Endothelial cell of umbilical vein (primary cell): Measurements from ENCODE around the gene MAPRE2. TPM values are rescaled to one million over a fixed set of nuclear protein-coding genes. Genes with fewer than 3 reads are reported as not detected.
"Not testable (repeated sequence)": the region's sequence is repeated elsewhere in the genome, so short reads cannot be mapped to it uniquely, and the experiment has no call there.

Experiments used
- BruUV-seq: library from RNA; stranded (reverse); fragments of 400-500 nt; replicated peaks from 2 replicates; lab custom pipeline; 2021; lab: Mats Ljungman, UMichigan
- CTCF ChIA-PET: fragments of 300-600, 350-600 bp; sonication (Branson Sonifier 250); formaldehyde crosslinking; loops from one replicate; lab custom pipeline; 2021; ENCODE audit warnings: antibody characterized with exemption, inconsistent platforms; lab: Charles Lee
- POLR2A ChIA-PET: fragments of 300-600, 350-600 bp; sonication (Branson Sonifier 250); formaldehyde crosslinking; loops from one replicate; lab custom pipeline; 2021; ENCODE audit warnings: antibody characterized with exemption, inconsistent platforms; lab: Charles Lee
- DNase-seq: peaks from one replicate; pipeline ENCODE4 v3.0.0-alpha.2; 2011; ENCODE audit warnings: low read depth, low spot score
- FAIRE-seq: peaks from 2 replicates; lab custom pipeline; 2011; peaks lifted over from hg19 to GRCh38; lab: Jason Lieb, UNC
- H2AFZ ChIP-seq: 2 replicates; pipeline ENCODE4 v1.6.0; 2012; ENCODE audit warnings: low read depth, low read length, control low read depth, inconsistent platforms
- H3K27ac ChIP-seq: 2 replicates; pipeline ENCODE4 v1.5.1; 2011; ENCODE audit warnings: low read depth, mild to moderate bottlenecking, control low read depth, low read length, moderate library complexity; ENCODE audit not compliant: insufficient read depth
- H3K27me3 ChIP-seq, 2 experiments: 2 replicates each; pipeline versions ENCODE4 v1.6.0 to v1.6.1; 2011; ENCODE audit warnings: low read length in 2 of 2, mixed read lengths in 1 of 2; ENCODE audit not compliant: control insufficient read depth in 2 of 2, insufficient read depth in 2 of 2
- H3K36me3 ChIP-seq, 2 experiments: 2 replicates in 1 of 2; 3 replicates in 1 of 2; pipeline ENCODE4 v1.5.1; 2011; ENCODE audit warnings: low read length in 2 of 2, mild to moderate bottlenecking in 1 of 2, moderate library complexity in 1 of 2; ENCODE audit not compliant: control insufficient read depth in 2 of 2, insufficient read depth in 2 of 2; ENCODE audit errors: extremely low read depth in 1 of 2
- H3K4me1 ChIP-seq: 3 replicates; pipeline ENCODE4 v1.5.1; 2011; ENCODE audit warnings: mild to moderate bottlenecking, low read length; ENCODE audit not compliant: control insufficient read depth, insufficient read depth; ENCODE audit errors: extremely low read depth
- H3K4me2 ChIP-seq: 2 replicates; pipeline ENCODE4 v1.6.1; 2011; ENCODE audit warnings: low read length, control low read depth, mixed read lengths; ENCODE audit not compliant: insufficient read depth
- H3K4me3 ChIP-seq, 3 experiments: fragments of 200-600 bp in 1 of 3; sonication (generic), shearing (Covaris generic) in 1 of 3; replicated peaks in 1 of 3; 2 replicates each; pipeline ENCODE4 v1.5.1; 2011 to 2016; ENCODE audit warnings: control low read depth in 3 of 3, low read length in 3 of 3, mild to moderate bottlenecking in 2 of 3, inconsistent platforms in 1 of 3, low read depth in 1 of 3, moderate library complexity in 1 of 3; ENCODE audit not compliant: insufficient read depth in 1 of 3
- H3K79me2 ChIP-seq: 2 replicates; pipeline ENCODE4 v1.6.0; 2012; ENCODE audit warnings: low read length, inconsistent platforms; ENCODE audit not compliant: control insufficient read depth, insufficient read depth
- H3K9ac ChIP-seq: replicated peaks from 2 replicates; pipeline ENCODE3; 2011; ENCODE audit warnings: low read length, control low read depth; ENCODE audit not compliant: insufficient read depth; ENCODE audit errors: extremely low read depth
- H3K9me1 ChIP-seq: replicated peaks from 3 replicates; pipeline ENCODE4 v1.6.0; 2011; ENCODE audit warnings: mild to moderate bottlenecking, low read length; ENCODE audit not compliant: control insufficient read depth, insufficient read depth; ENCODE audit errors: extremely low read depth
- H3K9me3 ChIP-seq: replicated peaks from 2 replicates; pipeline ENCODE4 v1.5.1; 2012; ENCODE audit warnings: low read length, inconsistent platforms; ENCODE audit not compliant: control insufficient read depth, insufficient read depth
- H4K20me1 ChIP-seq: replicated peaks from 2 replicates; pipeline ENCODE3; 2011; ENCODE audit warnings: mild to moderate bottlenecking, low read length; ENCODE audit not compliant: control insufficient read depth, insufficient read depth; ENCODE audit errors: extremely low read depth
- EZH2 ChIP-seq: IDR thresholded peaks from 2 replicates; pipeline ENCODE4 v1.6.1; 2012; ENCODE audit warnings: borderline replicate concordance, low read depth, mild to moderate bottlenecking, moderate library complexity, low read length, inconsistent platforms; ENCODE audit not compliant: severe bottlenecking
- FOS ChIP-seq: IDR thresholded peaks from 2 replicates; pipeline ENCODE4 v1.6.1; 2011; ENCODE audit warnings: mild to moderate bottlenecking, low read length, moderate library complexity, borderline replicate concordance; ENCODE audit not compliant: insufficient read depth
- JUN ChIP-seq: IDR thresholded peaks from 2 replicates; pipeline ENCODE4 v1.6.1; 2011; ENCODE audit warnings: borderline replicate concordance, low read depth; ENCODE audit not compliant: insufficient read length, insufficient read depth
- dilution Hi-C: fragments of 300-500 bp; cut with MboI; formaldehyde crosslinking; loops from one replicate; pipeline ENCODE4 v1.15.0; 2019; ENCODE audit warnings: low sequenced_read_pairs; ENCODE audit not compliant: extremely low pct_ligation_motif_present
- intact Hi-C: fragments of 100-400 bp; cut with micrococcal nuclease; formaldehyde crosslinking; loops from one replicate; pipeline ENCODE4 v1.10.0; 2022
- polyA plus RNA-seq, 4 experiments: library from polyadenylated mRNA; depleted of rRNA in 3 of 4; stranded (reverse) in 3 of 4; unstranded in 1 of 4; fragments of >200 nt; gene quantifications; 2 replicates each; pipeline versions ENCODE4 v1.2.1 to v1.2.3, GENCODE V29; 2011 to 2012; ENCODE audit warnings: missing spikeins in 1 of 4
- total RNA-seq: library from RNA; stranded (reverse); gene quantifications from 2 replicates; pipeline ENCODE4 v1.2.3, GENCODE V29; 2021

The MAPRE2 gene
- total and polyA plus RNA-seq, 2 donors (not counting 3 experiments of a cell fraction or from before 2014, with no cell fraction given) = 117 to 148 TPM

DNA sequence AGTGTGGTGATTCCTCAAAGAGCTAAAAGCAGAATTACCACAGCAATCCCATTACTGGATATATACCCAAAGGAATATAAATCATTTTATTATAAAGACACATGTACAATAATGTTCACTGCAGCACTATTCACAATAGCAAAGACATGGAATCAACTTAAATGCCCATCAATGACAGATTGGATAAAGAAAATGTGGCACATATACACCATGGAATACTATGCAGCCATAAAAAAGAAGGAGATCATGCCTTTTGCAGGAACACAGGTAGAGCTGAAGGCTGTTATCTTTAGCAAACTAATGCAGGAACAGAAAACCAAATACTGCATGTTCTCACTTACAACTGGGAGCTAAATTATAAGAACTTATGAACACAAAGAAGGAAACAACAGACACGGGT is 129.1 kb downstream of the MAPRE2 start:
- H4K20me1 ChIP-seq, dilution Hi-C loops, H3K27me3 ChIP-seq, H3K4me3 ChIP-seq, H3K9ac ChIP-seq, H3K36me3 ChIP-seq, H3K4me2 ChIP-seq, DNase-seq, POLR2A ChIA-PET, H3K27ac ChIP-seq, H3K4me1 ChIP-seq, BruUV-seq, H2AFZ ChIP-seq, H3K9me1 ChIP-seq, H3K79me2 ChIP-seq, FAIRE-seq, H3K9me3 ChIP-seq, intact Hi-C loops: not testable (repeated sequence)
- CTCF ChIA-PET = interaction anchor here (1.0 to 2.2 kb wide), 3 partner anchors 11 to 304 kb away, joined by 3 to 5 read pairs (median 3); no protein-coding TSS in a partner anchor

DNA sequence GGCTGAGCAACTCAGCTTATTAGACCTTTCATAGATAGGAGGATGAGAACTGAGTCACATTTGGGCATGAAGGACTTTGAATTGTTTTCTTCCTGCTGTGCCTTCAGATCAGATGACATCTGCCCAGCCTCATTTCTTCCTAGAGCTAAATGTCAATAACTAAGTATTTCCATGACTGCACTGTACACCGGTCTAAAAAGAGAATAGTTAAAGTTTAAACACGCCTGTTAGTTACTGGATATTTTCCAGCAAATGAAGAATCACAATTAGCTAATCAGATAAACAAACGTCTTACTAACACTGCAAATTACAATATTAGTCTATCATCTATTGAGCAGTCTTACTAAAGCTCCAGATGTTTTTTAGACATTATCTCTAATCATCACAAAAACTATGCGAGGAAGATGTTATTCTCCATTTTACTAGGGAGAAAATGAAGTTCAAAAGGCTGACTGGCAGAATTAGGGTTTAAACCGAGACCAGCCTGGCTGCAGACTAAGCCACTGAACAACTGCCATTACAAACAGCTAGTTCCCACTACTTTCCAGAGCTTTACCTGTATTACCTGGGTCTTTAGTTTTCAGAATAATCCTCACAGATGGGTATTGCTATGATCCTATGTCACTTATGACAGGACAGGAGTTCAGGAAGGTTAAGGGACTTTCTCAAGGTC is 130.2 kb downstream of the MAPRE2 start:
- no peak overlapping the region for H3K4me2 ChIP-seq
- no peaks in the 10 kb centered on the region for H3K4me1 ChIP-seq
- no peak overlapping the region for H2AFZ ChIP-seq
- TF ChIP-seq EZH2 = no peak
- no peak for TF ChIP-seq FOS
- no peak for TF ChIP-seq JUN
- H4K20me1 ChIP-seq = no peaks in the 10 kb centered on the region
- no peak overlapping the region for H3K27ac ChIP-seq
- H3K9ac ChIP-seq = no peak overlapping the region
- dilution Hi-C loops = no loop called here
- no peak overlapping the region for H3K4me3 ChIP-seq
- H3K36me3 ChIP-seq = no peaks in the 10 kb centered on the region
- ChIA-PET POLR2A (no interaction called here), CTCF (interaction anchor here (0.9 to 2.2 kb wide), 3 partner anchors 165 to 305 kb away, joined by 3 to 5 read pairs (median 3); no protein-coding TSS in a partner anchor)
- no TSS peak for BruUV-seq
- no peaks in the 10 kb centered on the region for H3K9me3 ChIP-seq
- intact Hi-C loops = no loop called here
- H3K27me3 ChIP-seq = peaks cover 0 to 12% of the 10 kb centered on the region in 2 experiments
- H3K9me1 ChIP-seq = peaks cover 2% of the 10 kb centered on the region
- DNase-seq (no peak), FAIRE-seq (no peak)
- H3K79me2 ChIP-seq = no peaks in the 10 kb centered on the region
